K562 (cell line): Measurements from ENCODE around the gene TIPARP.

Source experiments
- BHLHE40 ChIP-seq: IDR thresholded peaks from 2 replicates; pipeline ENCODE4 v1.6.1; 2011; ENCODE audit warnings: low read length, improper control_type of control experiment
- CTCF ChIP-seq, 3 experiments: IDR thresholded peaks in 2 of 3; conservative IDR thresholded peaks in 1 of 3; 2 replicates each; pipeline ENCODE4 v1.5.1; 2011 to 2012; ENCODE audit warnings: low read length in 3 of 3, mild to moderate bottlenecking in 3 of 3, control low read depth in 2 of 3, improper control_type of control experiment in 1 of 3, inconsistent platforms in 1 of 3, low read depth in 1 of 3, mixed read lengths in 1 of 3, moderate library complexity in 1 of 3; ENCODE audit not compliant: insufficient read depth in 2 of 3
- HNRNPUL1 ChIP-seq: fragments of 200-400 bp; formaldehyde crosslinking; IDR thresholded peaks from 2 replicates; pipeline ENCODE4 v1.6.1; 2017; ENCODE audit warnings: low read length
- MAZ ChIP-seq, 2 experiments: fragments of 450-650 bp in 1 of 2; sonication (generic) in 1 of 2; formaldehyde crosslinking; IDR thresholded peaks in 1 of 2; conservative IDR thresholded peaks in 1 of 2; 2 replicates each; pipeline versions ENCODE4 v1.4.0 to v1.5.0; 2020; ENCODE audit warnings: mild to moderate bottlenecking in 1 of 2, missing genetic modification reagents in 1 of 2
- TEAD2 ChIP-seq: fragments of 450-650 bp; IDR thresholded peaks from 2 replicates; pipeline ENCODE4 v1.6.1; 2016; ENCODE audit warnings: missing genetic modification characterization, control low read depth, missing compliant biosample characterization
- TRIM25 ChIP-seq: fragments of 450-650 bp; IDR thresholded peaks from 2 replicates; pipeline ENCODE4 v1.7.0; 2016; ENCODE audit warnings: borderline replicate concordance
- ZNF232 ChIP-seq: sonication (generic); formaldehyde crosslinking; IDR thresholded peaks from 2 replicates; pipeline ENCODE4 v1.8.0; 2022; ENCODE audit warnings: mild to moderate bottlenecking, missing genetic modification reagents
- ZNF282 ChIP-seq: sonication (generic); formaldehyde crosslinking; IDR thresholded peaks from 2 replicates; pipeline ENCODE4 v1.8.1; 2023; ENCODE audit warnings: missing genetic modification reagents

DNA sequence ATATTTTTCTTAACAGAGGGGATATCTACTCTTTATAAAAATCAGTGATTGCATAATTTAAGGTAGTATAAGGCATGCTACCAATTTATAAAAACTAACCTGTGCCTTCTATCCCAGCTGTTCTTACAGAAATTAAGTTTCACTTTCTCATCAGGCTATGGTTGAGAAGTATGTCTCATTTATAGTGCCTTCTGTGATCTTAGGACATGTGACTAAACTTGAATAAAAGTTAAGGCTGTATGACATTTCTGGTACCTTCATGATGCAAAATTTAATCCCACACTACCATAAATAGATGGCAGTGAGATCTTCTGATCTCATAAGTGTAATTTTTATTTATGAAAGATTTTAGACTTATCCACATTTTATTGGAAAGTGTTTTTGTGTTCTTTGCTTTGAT is 12.6 kb downstream of the TIPARP start:
- TF ChIP-seq BHLHE40 (no peak), HNRNPUL1 (no peak), CTCF (IDR thresholded peaks at IDR 0.05 in 2 of 3, conservative IDR thresholded peaks at IDR 0.05 in 1 of 3; ENCODE audit: insufficient read depth in 2 of 3, low read depth in 1 of 3, low read length in 3 of 3) (no peak), ZNF232 (no peak), TRIM25 (no peak), TEAD2 (tag) (no peak), MAZ (CRISPR knock-in tag; conservative IDR thresholded peaks at IDR 0.05 in 1 of 2, IDR thresholded peaks at IDR 0.05 in 1 of 2) (no peak), ZNF282 (no peak)
